Activated T-helper 1 cell treated with anti-CD3 and anti-CD28 coated beads, Interleukin-12 subunit alpha, Interleukin-12 subunit beta, Interleukin-2, Interleukin-4 antibody, amounts not matched to agents 30 ng/mL and 10 ng/mL and 1 ng/mL, durations not matched to agents 14 hours and 24 hours and 36 hours (primary cell): ENCODE results near the gene PLCB4. TPM values are rescaled to one million over a fixed set of nuclear protein-coding genes. Genes with fewer than 3 reads are reported as not detected.

ENCODE experiments used
- DNase-seq: peaks from one replicate; pipeline ENCODE4 v3.0.0; 2021; ENCODE audit warnings: low spot score
- H3K27ac Mint-ChIP-seq: one replicate; pipeline ENCODE4 v1.8.0; 2021; ENCODE audit warnings: mild to moderate bottlenecking, mixed read lengths
- H3K27me3 Mint-ChIP-seq: one replicate; pipeline ENCODE4 v1.8.0; 2022; ENCODE audit warnings: mild to moderate bottlenecking, moderate library complexity, mixed read lengths; ENCODE audit not compliant: insufficient read depth
- H3K36me3 Mint-ChIP-seq: one replicate; pipeline ENCODE4 v1.8.0; 2021; ENCODE audit warnings: low read depth, mixed read lengths
- H3K4me1 Mint-ChIP-seq: one replicate; pipeline ENCODE4 v1.8.0; 2021; ENCODE audit warnings: low read depth, mixed read lengths
- H3K4me3 Mint-ChIP-seq: one replicate; pipeline ENCODE4 v1.8.0; 2021; ENCODE audit warnings: mild to moderate bottlenecking, moderate library complexity, mixed read lengths
- H3K9me3 Mint-ChIP-seq: one replicate; pipeline ENCODE4 v1.8.0; 2021; ENCODE audit warnings: mixed read lengths
- intact Hi-C: fragments of 100-400 bp; cut with micrococcal nuclease; formaldehyde crosslinking; loops from one replicate; pipeline ENCODE4 v1.15.1; 2024
- total RNA-seq: library from RNA; stranded (reverse); gene quantifications from 2 replicates; pipeline ENCODE4 v1.2.3, GENCODE V29; 2022

PLCB4 gene
- not detected in 2 replicates for total RNA-seq

GRCh38 chr20:9068841-9069663, at the start of gene PLCB4:
Gene PLCB4 (plus strand): TSS chr20:9069087. CDS start chr20:9307815, 238,728 bp downstream.
- Mint-ChIP-seq H3K36me3 (no peaks in the 10 kb centered on the region), H3K27ac (no peak within 1 kb of the TSS), H3K27me3 (peaks cover 18% of the 10 kb centered on the region), H3K9me3 (no peaks in the 10 kb centered on the region), H3K4me1 (no peaks in the 10 kb centered on the region), H3K4me3 (no peak within 1 kb of the TSS)
- intact Hi-C loops: no loop called here
- no peak for DNase-seq

- Mint-ChIP-seq H3K27me3 (no peaks in the 10 kb centered on the region), H3K36me3 (no peaks in the 10 kb centered on the region), H3K9me3 (no peaks in the 10 kb centered on the region), H3K4me1 (no peaks in the 10 kb centered on the region), H3K4me3 (no peak overlapping the region), H3K27ac (no peak overlapping the region)
- intact Hi-C loops: no loop called here
- DNase-seq: no peak
Observed at GRCh38 chr20:9019833-9020232, 49.1 kb upstream of the PLCB4 start.

- no peaks in the 10 kb centered on the region for H3K4me1 Mint-ChIP-seq
- H3K4me3 Mint-ChIP-seq: no peak overlapping the region
- no peaks in the 10 kb centered on the region for H3K36me3 Mint-ChIP-seq
- H3K27ac Mint-ChIP-seq: no peak overlapping the region
- H3K9me3 Mint-ChIP-seq: peaks cover 4% of the 10 kb centered on the region
- intact Hi-C loops: no loop called here
- no peak for DNase-seq
- no peaks in the 10 kb centered on the region for H3K27me3 Mint-ChIP-seq
Observed at GRCh38 chr20:9021216-9021615, 47.7 kb upstream of the PLCB4 start.

GRCh38 chr20:9021699-9022098, 47.2 kb upstream of the PLCB4 start:
- H3K36me3 Mint-ChIP-seq: no peaks in the 10 kb centered on the region
- no peak for DNase-seq
- H3K9me3 Mint-ChIP-seq: peaks cover 4% of the 10 kb centered on the region
- H3K27ac Mint-ChIP-seq: no peak overlapping the region
- H3K27me3 Mint-ChIP-seq: no peaks in the 10 kb centered on the region
- H3K4me1 Mint-ChIP-seq: no peaks in the 10 kb centered on the region
- H3K4me3 Mint-ChIP-seq: no peak overlapping the region
- intact Hi-C loops: no loop called here

- no peaks in the 10 kb centered on the region for H3K4me1 Mint-ChIP-seq
- no peak overlapping the region for H3K4me3 Mint-ChIP-seq
- no peaks in the 10 kb centered on the region for H3K27me3 Mint-ChIP-seq
- DNase-seq: no peak
- peaks cover 4% of the 10 kb centered on the region for H3K9me3 Mint-ChIP-seq
- H3K27ac Mint-ChIP-seq: no peak overlapping the region
- intact Hi-C loops: no loop called here
- H3K36me3 Mint-ChIP-seq: no peaks in the 10 kb centered on the region
Observed at GRCh38 chr20:9022376-9022775, 46.5 kb upstream of the PLCB4 start.

- Mint-ChIP-seq H3K36me3 (no peaks in the 10 kb centered on the region), H3K27me3 (no peaks in the 10 kb centered on the region), H3K4me1 (no peaks in the 10 kb centered on the region), H3K9me3 (peaks cover 4% of the 10 kb centered on the region), H3K4me3 (no peak overlapping the region), H3K27ac (no peak overlapping the region)
- DNase-seq: no peak
- intact Hi-C loops: no loop called here
Observed at GRCh38 chr20:9024606-9025005, 44.3 kb upstream of the PLCB4 start.

GRCh38 chr20:9025011-9025410, 43.9 kb upstream of the PLCB4 start:
- no peaks in the 10 kb centered on the region for H3K4me1 Mint-ChIP-seq
- no peaks in the 10 kb centered on the region for H3K27me3 Mint-ChIP-seq
- H3K4me3 Mint-ChIP-seq: no peak overlapping the region
- peaks cover 4% of the 10 kb centered on the region for H3K9me3 Mint-ChIP-seq
- no peaks in the 10 kb centered on the region for H3K36me3 Mint-ChIP-seq
- no peak for DNase-seq
- intact Hi-C loops: no loop called here
- no peak overlapping the region for H3K27ac Mint-ChIP-seq

GRCh38 chr20:9025643-9026042, 43.2 kb upstream of the PLCB4 start:
- no peaks in the 10 kb centered on the region for H3K4me1 Mint-ChIP-seq
- intact Hi-C loops: no loop called here
- no peak overlapping the region for H3K27ac Mint-ChIP-seq
- H3K9me3 Mint-ChIP-seq: peaks cover 4% of the 10 kb centered on the region
- no peaks in the 10 kb centered on the region for H3K27me3 Mint-ChIP-seq
- no peak for DNase-seq
- no peaks in the 10 kb centered on the region for H3K36me3 Mint-ChIP-seq
- H3K4me3 Mint-ChIP-seq: no peak overlapping the region

GRCh38 chr20:9027626-9028025, 41.3 kb upstream of the PLCB4 start:
- Mint-ChIP-seq H3K27ac (no peak overlapping the region), H3K36me3 (no peaks in the 10 kb centered on the region), H3K27me3 (no peaks in the 10 kb centered on the region), H3K9me3 (peaks cover 4% of the 10 kb centered on the region), H3K4me3 (no peak overlapping the region), H3K4me1 (no peaks in the 10 kb centered on the region)
- intact Hi-C loops: no loop called here
- DNase-seq: no peak

GRCh38 chr20:9028419-9028818, 40.5 kb upstream of the PLCB4 start:
- Mint-ChIP-seq H3K9me3 (peaks cover 9% of the 10 kb centered on the region), H3K27me3 (no peaks in the 10 kb centered on the region), H3K4me1 (no peaks in the 10 kb centered on the region), H3K4me3 (no peak overlapping the region), H3K27ac (no peak overlapping the region), H3K36me3 (no peaks in the 10 kb centered on the region)
- DNase-seq: no peak
- intact Hi-C loops: no loop called here

- H3K36me3 Mint-ChIP-seq: no peaks in the 10 kb centered on the region
- H3K27me3 Mint-ChIP-seq: no peaks in the 10 kb centered on the region
- no peak for DNase-seq
- peaks cover 8% of the 10 kb centered on the region for H3K9me3 Mint-ChIP-seq
- intact Hi-C loops: no loop called here
- H3K4me3 Mint-ChIP-seq: no peak overlapping the region
- H3K27ac Mint-ChIP-seq: no peak overlapping the region
- no peaks in the 10 kb centered on the region for H3K4me1 Mint-ChIP-seq
Observed at GRCh38 chr20:9031991-9032390, 36.9 kb upstream of the PLCB4 start.

- DNase-seq: no peak
- H3K27ac Mint-ChIP-seq: no peak overlapping the region
- peaks cover 8% of the 10 kb centered on the region for H3K9me3 Mint-ChIP-seq
- intact Hi-C loops: no loop called here
- no peaks in the 10 kb centered on the region for H3K36me3 Mint-ChIP-seq
- no peaks in the 10 kb centered on the region for H3K27me3 Mint-ChIP-seq
- no peaks in the 10 kb centered on the region for H3K4me1 Mint-ChIP-seq
- H3K4me3 Mint-ChIP-seq: no peak overlapping the region
Observed at GRCh38 chr20:9032758-9033157, 36.1 kb upstream of the PLCB4 start.

GRCh38 chr20:9035126-9035525, 33.8 kb upstream of the PLCB4 start:
- no peak overlapping the region for H3K4me3 Mint-ChIP-seq
- intact Hi-C loops: no loop called here
- peaks cover 8% of the 10 kb centered on the region for H3K9me3 Mint-ChIP-seq

GRCh38 chr20:9036593-9036992, 32.3 kb upstream of the PLCB4 start:
- Mint-ChIP-seq H3K4me3 (no peak overlapping the region), H3K27me3 (no peaks in the 10 kb centered on the region), H3K9me3 (peaks cover 8% of the 10 kb centered on the region), H3K27ac (no peak overlapping the region), H3K36me3 (no peaks in the 10 kb centered on the region), H3K4me1 (no peaks in the 10 kb centered on the region)
- DNase-seq: no peak
- intact Hi-C loops: no loop called here

More at GRCh38 chr20:9035126-9035525, 33.8 kb upstream of the PLCB4 start:
- no peaks in the 10 kb centered on the region for H3K4me1 Mint-ChIP-seq
- no peaks in the 10 kb centered on the region for H3K36me3 Mint-ChIP-seq
- DNase-seq: no peak
- H3K27ac Mint-ChIP-seq: no peak overlapping the region
- H3K27me3 Mint-ChIP-seq: no peaks in the 10 kb centered on the region
